GM19324 (cell line): Measurements from ENCODE around the gene BUB3.

Source experiments
- ATAC-seq: cut with Tn5 transposase; IDR thresholded peaks from one replicate; pipeline ENCODE4 v1.9.1; 2021; ENCODE audit warnings: mild to moderate bottlenecking, moderate library complexity; ENCODE audit not compliant: unreplicated experiment, low FRiP score

Gene BUB3

DNA sequence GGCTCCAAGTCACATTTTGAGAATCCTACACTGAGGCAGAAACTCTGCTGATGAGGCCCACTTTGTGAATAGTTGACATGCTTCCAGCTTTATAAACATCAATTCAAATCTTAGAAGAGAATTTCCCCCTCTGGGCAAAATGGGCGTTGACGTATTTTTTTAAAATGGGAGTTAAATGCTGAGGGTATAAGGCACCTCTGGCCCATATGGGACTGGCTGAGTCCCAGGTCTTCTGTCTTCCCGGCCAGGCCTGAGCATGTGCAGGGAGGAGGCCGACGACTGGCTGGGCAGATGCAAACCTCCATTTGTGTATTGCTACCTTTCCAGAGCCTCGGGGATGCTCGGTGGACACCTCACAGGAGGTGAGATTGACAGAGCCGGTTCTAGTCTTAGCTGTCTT, 37.7 kb downstream of the BUB3 start:
- ATAC-seq, result no peak

DNA sequence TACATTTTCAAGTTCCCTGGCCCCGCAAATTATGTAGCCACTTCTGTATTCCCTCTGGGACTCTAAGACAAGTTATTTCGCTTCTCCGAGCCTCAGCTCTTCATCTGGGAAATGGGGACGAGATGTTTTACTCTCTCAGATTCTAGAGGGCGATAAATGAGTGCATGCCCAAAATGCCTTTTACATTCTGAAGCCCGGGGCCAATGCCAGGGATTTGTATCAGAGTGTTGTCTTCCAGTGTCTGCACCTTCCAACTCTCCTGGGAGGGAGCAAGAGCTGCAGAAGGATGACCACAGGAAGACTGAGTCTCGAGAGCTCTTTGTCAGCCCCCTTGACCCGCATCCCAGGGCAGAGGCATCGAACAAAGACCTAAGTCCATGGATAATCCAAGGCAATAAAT, 39.9 kb downstream of the BUB3 start:
- ATAC-seq, result no peak

DNA sequence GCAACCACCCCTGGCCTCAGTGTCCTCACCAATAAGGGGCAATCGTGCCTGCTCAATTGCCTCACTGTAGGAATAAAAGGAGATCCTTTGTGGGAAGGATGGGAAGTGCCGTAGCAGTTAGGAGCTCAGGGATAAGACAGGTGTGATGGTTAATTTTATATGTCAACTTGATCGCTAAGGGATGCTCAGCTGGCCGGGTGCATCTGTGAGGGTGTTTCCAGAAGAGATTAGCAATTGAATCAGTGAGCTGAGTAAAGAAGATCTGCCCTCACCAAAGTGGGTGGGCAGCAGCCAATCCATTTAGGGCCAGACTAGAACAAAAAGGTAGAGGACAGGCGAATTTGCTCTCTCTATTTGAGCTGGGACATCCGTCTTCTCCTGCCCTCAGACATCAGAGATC, 46.3 kb downstream of the BUB3 start:
- ATAC-seq, result no peak

DNA sequence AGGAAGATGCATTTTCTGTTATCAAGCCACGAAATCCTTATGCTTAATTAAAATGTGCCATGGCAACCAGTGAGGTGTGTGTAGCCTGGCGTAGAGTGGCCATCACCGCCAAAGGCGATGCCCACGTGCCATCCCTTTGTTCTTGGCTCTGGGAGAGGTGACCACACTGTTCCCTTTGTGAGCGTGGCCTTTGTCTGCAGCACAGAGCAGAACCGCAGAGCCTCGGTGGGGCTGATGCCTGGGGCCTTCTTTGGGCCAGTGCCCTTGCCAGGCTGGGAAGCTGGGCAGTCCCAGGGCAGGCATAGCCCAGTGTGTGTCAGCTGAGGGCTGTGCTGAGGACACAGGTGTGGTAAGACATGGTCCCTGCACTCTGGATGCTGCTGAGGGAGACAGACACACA, 48.3 kb downstream of the BUB3 start:
- no peak for ATAC-seq

DNA sequence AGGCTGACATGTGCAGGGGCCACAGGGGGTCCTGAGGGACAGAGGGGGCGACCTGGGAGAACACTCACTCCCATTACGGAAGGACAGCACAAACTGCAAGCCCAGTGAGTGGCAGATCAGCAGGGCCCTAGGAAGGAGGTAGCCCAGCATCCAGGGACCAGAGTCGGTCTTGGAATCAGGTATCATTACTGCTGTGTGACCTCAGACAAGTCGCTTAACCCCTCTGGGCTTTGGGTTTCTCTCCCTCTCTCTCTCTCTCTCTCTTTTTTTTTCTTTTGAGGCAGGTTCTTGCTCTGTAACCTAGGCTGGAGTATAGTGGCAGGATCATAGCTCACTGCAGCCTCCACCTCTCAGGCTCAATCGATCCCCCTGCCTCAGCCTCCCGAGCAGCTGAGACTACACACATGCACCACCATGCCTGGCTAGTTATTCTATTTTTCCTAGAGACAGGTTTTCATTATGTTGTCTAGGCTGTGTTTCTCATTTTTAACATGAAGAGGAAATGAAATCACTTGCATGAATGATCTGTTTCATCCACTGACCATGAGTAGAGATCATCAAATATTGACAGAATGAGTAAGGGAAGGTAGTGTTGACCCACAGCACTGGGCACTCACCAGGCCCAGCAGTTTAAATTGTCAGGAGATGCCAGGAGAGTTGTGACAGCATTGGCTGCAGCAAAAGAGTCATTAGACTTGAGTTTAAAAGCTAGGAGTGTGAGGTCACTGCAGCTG, 49.4 kb downstream of the BUB3 start:
- ATAC-seq, result no peak

DNA sequence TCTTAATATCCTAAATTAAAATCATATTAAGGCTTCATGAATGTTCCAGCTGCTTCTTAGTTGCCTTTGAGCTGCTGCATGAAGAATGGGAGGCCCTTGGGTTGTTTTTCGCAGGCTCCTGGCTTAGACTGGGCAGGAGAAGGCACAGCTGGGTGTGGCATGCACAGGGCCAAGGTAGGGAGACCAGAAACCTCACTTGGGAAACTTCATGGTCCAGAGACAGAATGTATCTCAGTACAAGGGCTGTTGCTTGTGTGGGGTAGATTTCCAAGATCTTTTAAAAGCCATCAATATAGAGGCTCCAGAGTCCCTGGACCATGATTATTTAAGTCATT, 49.9 kb downstream of the BUB3 start:
- no peak for ATAC-seq

DNA sequence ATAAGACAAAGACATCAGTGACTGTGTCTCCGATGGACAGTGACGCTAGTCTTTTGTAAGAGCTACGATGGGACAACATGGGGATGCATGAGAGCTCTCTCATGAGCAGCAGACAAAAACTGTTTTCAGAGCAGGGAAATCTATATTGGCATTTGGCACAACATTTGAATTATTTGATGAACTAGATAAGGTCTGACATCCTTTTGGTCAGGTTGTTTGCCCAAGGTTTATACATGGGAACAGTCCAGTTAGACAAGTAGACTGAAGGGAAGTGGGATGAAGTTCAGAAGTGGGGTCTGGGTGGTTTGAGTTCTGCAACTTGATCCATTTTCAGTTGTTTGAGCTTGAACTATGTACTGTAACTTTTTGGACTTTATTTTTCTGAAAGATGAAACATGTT, 50.8 kb downstream of the BUB3 start:
- ATAC-seq, result no peak

DNA sequence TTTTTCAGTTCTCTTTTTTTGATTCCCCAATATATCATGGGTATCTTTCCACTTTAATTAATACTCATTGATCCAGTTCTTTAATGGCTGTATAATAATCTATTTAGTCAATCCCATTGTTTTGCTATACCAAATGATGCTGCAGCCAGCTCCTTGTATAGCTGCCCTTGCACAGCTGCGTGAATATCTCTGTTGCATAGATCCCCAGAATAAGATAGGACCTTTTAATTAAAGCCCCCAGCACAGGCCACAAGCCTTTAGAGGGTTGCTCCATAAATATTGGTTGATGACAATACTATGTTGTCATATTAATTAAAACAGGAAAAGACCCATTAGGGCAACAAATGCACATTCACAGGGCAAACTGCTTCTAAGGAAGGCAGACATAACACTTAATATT, 57.9 kb downstream of the BUB3 start:
- no peak for ATAC-seq

DNA sequence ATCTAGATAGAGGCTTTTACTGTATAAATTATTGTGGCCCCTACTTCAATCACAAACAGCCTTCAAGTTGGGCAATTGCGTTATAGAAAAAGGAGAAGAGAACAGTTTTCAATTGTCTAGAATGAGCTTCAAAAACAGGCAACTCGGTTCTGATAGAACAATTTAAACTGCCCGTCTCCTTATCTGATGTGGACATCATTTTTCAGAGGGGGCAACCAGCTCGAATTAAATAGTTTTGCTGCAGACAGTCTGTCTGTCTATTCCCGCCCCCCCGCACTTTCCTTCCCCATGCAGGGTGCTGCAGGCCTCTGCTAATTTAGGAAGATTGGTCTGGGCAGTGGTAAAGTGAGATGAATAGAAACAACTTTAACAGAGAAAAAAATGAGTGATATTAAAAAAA, 58.4 kb downstream of the BUB3 start:
- ATAC-seq, result no peak

DNA sequence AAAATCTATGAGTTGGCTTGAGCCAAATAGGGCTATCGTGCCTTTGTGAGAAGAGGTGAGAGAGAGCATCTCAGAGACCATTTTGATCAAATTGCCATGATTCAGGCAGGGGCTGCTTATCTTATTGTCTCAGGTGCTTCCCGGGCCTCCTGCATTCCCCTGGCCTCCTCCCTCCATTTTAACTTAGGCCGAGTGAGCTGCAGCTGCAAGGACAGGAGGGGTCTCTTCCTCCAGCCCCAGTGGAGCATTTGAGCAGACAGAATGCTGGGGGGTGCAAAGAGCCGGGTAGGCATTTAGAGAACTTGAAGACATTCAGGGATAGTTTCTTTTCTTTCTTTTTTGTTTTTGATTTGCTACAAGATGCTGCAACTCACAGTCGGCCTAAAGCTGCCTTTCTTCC, 59.0 kb downstream of the BUB3 start:
- no peak for ATAC-seq
